MG63 (cell line): ENCODE data around the gene SRMS. TPM values are rescaled to one million over a fixed set of nuclear protein-coding genes. Genes with fewer than 3 reads are reported as not detected.

Source experiments
- DNase-seq: peaks from one replicate; pipeline ENCODE4 v3.0.0-alpha.2; 2020
- H3K27me3 ChIP-seq: fragments of 250-450 bp; sonication (Bioruptor Pico); 2 replicates; pipeline ENCODE4 v1.5.1; 2020; ENCODE audit warnings: mild to moderate bottlenecking, moderate library complexity
- H3K36me3 ChIP-seq: fragments of 250-450 bp; sonication (Bioruptor Pico); 2 replicates; pipeline ENCODE4 v1.5.1; 2020; ENCODE audit warnings: mild to moderate bottlenecking, moderate library complexity
- H3K4me3 ChIP-seq: fragments of 250-450 bp; sonication (Bioruptor Pico); 2 replicates; pipeline ENCODE4 v1.5.1; 2020; ENCODE audit warnings: mild to moderate bottlenecking, moderate library complexity
- H3K9me3 ChIP-seq: fragments of 250-450 bp; sonication (Bioruptor Pico); 2 replicates; pipeline ENCODE4 v1.5.1; 2020; ENCODE audit warnings: mild to moderate bottlenecking, moderate library complexity
- total RNA-seq: library from RNA; depleted of rRNA; stranded (reverse); fragments of >200 nt; shearing (Covaris generic); gene quantifications from 2 replicates; pipeline ENCODE4 v1.2.3, GENCODE V29; 2014; ENCODE audit warnings: low replicate concordance; rRNA removed

The SRMS gene
- not detected in 2 replicates for total RNA-seq

- H3K27me3 ChIP-seq = no peaks in the 10 kb centered on the region
- H3K9me3 ChIP-seq = no peaks in the 10 kb centered on the region
- DNase-seq = peak; percentile 75
- no peaks in the 10 kb centered on the region for H3K36me3 ChIP-seq
- no peak within 1 kb of the TSS for H3K4me3 ChIP-seq
Measured at GRCh38 chr20:63547725-63548480, at the start of gene SRMS. TSS of gene SRMS (minus strand) at chr20:63547749. CDS start at chr20:63547463, 286 bp downstream.

GRCh38 chr20:63596423-63596822 is 48.9 kb upstream of the SRMS start:
- no peak for DNase-seq
- Histone ChIP-seq H3K27me3 (no peaks in the 10 kb centered on the region), H3K9me3 (no peaks in the 10 kb centered on the region), H3K4me3 (no peak overlapping the region), H3K36me3 (peaks cover 79% of the 10 kb centered on the region)

GRCh38 chr20:63595416-63596127 is 48.0 kb upstream of the SRMS start:
- peaks cover 78% of the 10 kb centered on the region for H3K36me3 ChIP-seq
- no peak overlapping the region for H3K4me3 ChIP-seq
- H3K9me3 ChIP-seq = no peaks in the 10 kb centered on the region
- DNase-seq = no peak
- no peaks in the 10 kb centered on the region for H3K27me3 ChIP-seq

- DNase-seq = peak; percentile 75
- H3K27me3 ChIP-seq = no peaks in the 10 kb centered on the region
- peaks cover 77% of the 10 kb centered on the region for H3K36me3 ChIP-seq
- H3K9me3 ChIP-seq = no peaks in the 10 kb centered on the region
- H3K4me3 ChIP-seq = no peak overlapping the region
Measured at GRCh38 chr20:63594043-63594561, 46.6 kb upstream of the SRMS start.

GRCh38 chr20:63592661-63593060 is 45.1 kb upstream of the SRMS start:
- DNase-seq = no peak
- H3K36me3 ChIP-seq = peaks cover 70% of the 10 kb centered on the region
- no peaks in the 10 kb centered on the region for H3K9me3 ChIP-seq
- no peaks in the 10 kb centered on the region for H3K27me3 ChIP-seq
- no peak overlapping the region for H3K4me3 ChIP-seq

- peaks cover 64% of the 10 kb centered on the region for H3K36me3 ChIP-seq
- no peak overlapping the region for H3K4me3 ChIP-seq
- DNase-seq = no peak
- no peaks in the 10 kb centered on the region for H3K27me3 ChIP-seq
- no peaks in the 10 kb centered on the region for H3K9me3 ChIP-seq
Measured at GRCh38 chr20:63591786-63592355, 44.3 kb upstream of the SRMS start.

GRCh38 chr20:63591147-63591533 is 43.6 kb upstream of the SRMS start:
- Histone ChIP-seq H3K4me3 (no peak overlapping the region), H3K27me3 (no peaks in the 10 kb centered on the region), H3K9me3 (no peaks in the 10 kb centered on the region), H3K36me3 (peaks cover 62% of the 10 kb centered on the region)
- no peak for DNase-seq

- H3K36me3 ChIP-seq = peaks cover 58% of the 10 kb centered on the region
- no peaks in the 10 kb centered on the region for H3K9me3 ChIP-seq
- no peak for DNase-seq
- no peak overlapping the region for H3K4me3 ChIP-seq
- no peaks in the 10 kb centered on the region for H3K27me3 ChIP-seq
Measured at GRCh38 chr20:63590218-63591146, 42.9 kb upstream of the SRMS start.

GRCh38 chr20:63589261-63590217 is 42.0 kb upstream of the SRMS start:
- DNase-seq = no peak
- Histone ChIP-seq H3K4me3 (no peak overlapping the region), H3K9me3 (no peaks in the 10 kb centered on the region), H3K36me3 (peaks cover 53% of the 10 kb centered on the region), H3K27me3 (no peaks in the 10 kb centered on the region)

GRCh38 chr20:63588641-63589041 is 41.1 kb upstream of the SRMS start:
- Histone ChIP-seq H3K9me3 (no peaks in the 10 kb centered on the region), H3K4me3 (no peak overlapping the region), H3K27me3 (no peaks in the 10 kb centered on the region), H3K36me3 (peaks cover 48% of the 10 kb centered on the region)
- no peak for DNase-seq

GRCh38 chr20:63587776-63588591 is 40.4 kb upstream of the SRMS start:
- no peak for DNase-seq
- Histone ChIP-seq H3K4me3 (no peak overlapping the region), H3K27me3 (no peaks in the 10 kb centered on the region), H3K9me3 (no peaks in the 10 kb centered on the region), H3K36me3 (peaks cover 41% of the 10 kb centered on the region)

- no peaks in the 10 kb centered on the region for H3K9me3 ChIP-seq
- no peak for DNase-seq
- H3K36me3 ChIP-seq = peaks cover 35% of the 10 kb centered on the region
- no peaks in the 10 kb centered on the region for H3K27me3 ChIP-seq
- H3K4me3 ChIP-seq = no peak overlapping the region
Measured at GRCh38 chr20:63587256-63587655, 39.7 kb upstream of the SRMS start.

GRCh38 chr20:63586797-63587196 is 39.2 kb upstream of the SRMS start:
- Histone ChIP-seq H3K4me3 (no peak overlapping the region), H3K9me3 (no peaks in the 10 kb centered on the region), H3K36me3 (peaks cover 32% of the 10 kb centered on the region), H3K27me3 (no peaks in the 10 kb centered on the region)
- no peak for DNase-seq

GRCh38 chr20:63585616-63586565 is 38.3 kb upstream of the SRMS start:
- no peaks in the 10 kb centered on the region for H3K9me3 ChIP-seq
- DNase-seq = no peak
- no peaks in the 10 kb centered on the region for H3K27me3 ChIP-seq
- H3K36me3 ChIP-seq = peaks cover 24% of the 10 kb centered on the region
- H3K4me3 ChIP-seq = no peak overlapping the region
